WTC11 (cell line): ENCODE measurements around the gene BHLHE23. TPM values are rescaled to one million over a fixed set of nuclear protein-coding genes. Genes with fewer than 3 reads are reported as not detected.

Source experiments
- ATAC-seq: fragments of 200-7000 bp; cut with Tn5 transposase; 2 replicates; pipeline ENCODE4 v1.10.0; 2021; ENCODE audit warnings: mild to moderate bottlenecking, moderate library complexity
- CTCF ChIA-PET: fragments of 300-600 bp; sonication (Branson Sonifier 250); formaldehyde crosslinking; loops from one replicate; lab custom pipeline; 2021; ENCODE audit warnings: antibody characterized with exemption; lab: Charles Lee
- POLR2A ChIA-PET: fragments of 350-600 bp; sonication (Branson Sonifier 250); formaldehyde crosslinking; loops from one replicate; lab custom pipeline; 2021; ENCODE audit warnings: antibody characterized with exemption; lab: Charles Lee
- DNase-seq: peaks from one replicate; pipeline ENCODE4 v3.0.0; 2021; ENCODE audit warnings: low spot score
- H3K27ac Mint-ChIP-seq: 2 replicates; pipeline ENCODE4 v1.8.0; 2021; ENCODE audit warnings: mixed read lengths
- H3K27me3 Mint-ChIP-seq: 2 replicates; pipeline ENCODE4 v1.8.0; 2021; ENCODE audit warnings: low read depth, mild to moderate bottlenecking, moderate library complexity, mixed read lengths
- H3K36me3 Mint-ChIP-seq: 2 replicates; pipeline ENCODE4 v1.8.0; 2021; ENCODE audit warnings: mixed read lengths
- H3K4me1 Mint-ChIP-seq: 2 replicates; pipeline ENCODE4 v1.8.0; 2022; ENCODE audit warnings: mixed read lengths
- H3K4me3 Mint-ChIP-seq: 2 replicates; pipeline ENCODE4 v1.8.0; 2021; ENCODE audit warnings: mild to moderate bottlenecking, moderate library complexity, mixed read lengths
- H3K9me3 Mint-ChIP-seq: 2 replicates; pipeline ENCODE4 v1.8.0; 2021; ENCODE audit warnings: mixed read lengths
- AR ChIP-seq: fragments of 250-450 bp; sonication (Bioruptor Pico); IDR thresholded peaks from 2 replicates; pipeline ENCODE4 v1.9.0; 2021; ENCODE audit warnings: mild to moderate bottlenecking
- ARID4B ChIP-seq: sonication (generic); formaldehyde crosslinking; IDR thresholded peaks from 2 replicates; pipeline ENCODE4 v1.8.0; 2023; ENCODE audit warnings: missing genetic modification reagents, mild to moderate bottlenecking, borderline replicate concordance
- ATF1 ChIP-seq: sonication (generic); formaldehyde crosslinking; IDR thresholded peaks from 2 replicates; pipeline ENCODE4 v1.8.1; 2023; ENCODE audit warnings: mild to moderate bottlenecking, moderate library complexity, missing genetic modification reagents
- CREB1 ChIP-seq: sonication (generic); formaldehyde crosslinking; IDR thresholded peaks from 2 replicates; pipeline ENCODE4 v1.8.0; 2023; ENCODE audit warnings: mild to moderate bottlenecking, missing genetic modification reagents
- E2F1 ChIP-seq: sonication (generic); formaldehyde crosslinking; IDR thresholded peaks from 2 replicates; pipeline ENCODE4 v1.8.0; 2022; ENCODE audit warnings: mild to moderate bottlenecking, missing genetic modification reagents
- E2F5 ChIP-seq: sonication (generic); formaldehyde crosslinking; IDR thresholded peaks from 2 replicates; pipeline ENCODE4 v1.8.1; 2022; ENCODE audit warnings: mild to moderate bottlenecking, moderate library complexity, missing genetic modification reagents
- ESRRA ChIP-seq: sonication (generic); formaldehyde crosslinking; IDR thresholded peaks from 2 replicates; pipeline ENCODE4 v1.8.1; 2022; ENCODE audit warnings: mild to moderate bottlenecking, missing genetic modification reagents, borderline replicate concordance
- FOXJ3 ChIP-seq: sonication (generic); formaldehyde crosslinking; IDR thresholded peaks from 2 replicates; pipeline ENCODE4 v1.9.0; 2021; ENCODE audit warnings: missing genetic modification reagents, mild to moderate bottlenecking, borderline replicate concordance
- GTF2I ChIP-seq: fragments of 250-450 bp; sonication (Bioruptor Pico); conservative IDR thresholded peaks from 2 replicates; pipeline ENCODE4 v1.4.0; 2021; ENCODE audit warnings: mild to moderate bottlenecking
- KAT7 ChIP-seq: sonication (generic); formaldehyde crosslinking; IDR thresholded peaks from 2 replicates; pipeline ENCODE4 v1.8.1; 2023; ENCODE audit warnings: missing genetic modification reagents, mild to moderate bottlenecking, borderline replicate concordance
- MXD4 ChIP-seq: fragments of 250-450 bp; sonication (Bioruptor Pico); IDR thresholded peaks from 2 replicates; pipeline ENCODE4 v1.8.0; 2021; ENCODE audit warnings: mild to moderate bottlenecking, moderate library complexity, borderline replicate concordance
- NFATC4 ChIP-seq: fragments of 250-450 bp; sonication (Bioruptor Pico); IDR thresholded peaks from 2 replicates; pipeline ENCODE4 v1.9.0; 2021; ENCODE audit warnings: mild to moderate bottlenecking
- TEAD4 ChIP-seq: sonication (generic); formaldehyde crosslinking; IDR thresholded peaks from 2 replicates; pipeline ENCODE4 v1.8.0; 2022; ENCODE audit warnings: mild to moderate bottlenecking, missing genetic modification reagents
- ZNF671 ChIP-seq: fragments of 250-450 bp; sonication (Bioruptor Pico); IDR thresholded peaks from 2 replicates; pipeline ENCODE4 v1.8.0; 2021; ENCODE audit warnings: mild to moderate bottlenecking
- total RNA-seq: library from RNA; stranded (reverse); gene quantifications from 3 replicates; pipeline ENCODE4 v1.2.3, GENCODE V29; 2021
- TF ChIP-seq, protein P1 (sequence below): sonication (generic); formaldehyde crosslinking; IDR thresholded peaks from 2 replicates; pipeline ENCODE4 v1.8.1; 2023; ENCODE audit warnings: mild to moderate bottlenecking, missing genetic modification reagents
- TF ChIP-seq, protein P2 (sequence below): sonication (generic); formaldehyde crosslinking; IDR thresholded peaks from 2 replicates; pipeline ENCODE4 v1.8.0; 2023; ENCODE audit warnings: missing genetic modification reagents
- TF ChIP-seq, protein P3 (sequence below): sonication (generic); formaldehyde crosslinking; IDR thresholded peaks from 2 replicates; pipeline ENCODE4 v1.8.1; 2022; ENCODE audit warnings: mild to moderate bottlenecking, missing genetic modification reagents, moderate library complexity, borderline replicate concordance

BHLHE23 gene
- total RNA-seq, 1 experiment from 2014 or later, result 1.3 TPM

GRCh38 chr20:63052571-63053431, 46.0 kb upstream of the BHLHE23 start:
- no peak for ATAC-seq
- DNase-seq, result peak; percentile 12
- no peak overlapping the region for H3K4me3 Mint-ChIP-seq
- ChIA-PET CTCF (interaction anchor here (0.9 to 1.7 kb wide), 5 partner anchors 44 to 178 kb away, joined by 3 to 5 read pairs (median 3); no protein-coding TSS in a partner anchor), POLR2A (no interaction called here)
- H3K4me1 Mint-ChIP-seq, result no peaks in the 10 kb centered on the region
- H3K27ac Mint-ChIP-seq, result no peak overlapping the region
- H3K27me3 Mint-ChIP-seq, result peaks cover 6% of the 10 kb centered on the region
- H3K36me3 Mint-ChIP-seq, result 0 out of 2 replicates have a peak, but pooled peaks cover 3% of the 10 kb centered on the region
- TF ChIP-seq ZNF671 (CRISPR knock-in tag) (no peak), AR (no peak), GTF2I (CRISPR knock-in tag) (no peak), KAT7 (CRISPR knock-in tag) (no peak), TEAD4 (CRISPR knock-in tag) (no peak), MXD4 (CRISPR knock-in tag) (no peak), ARID4B (CRISPR knock-in tag) (no peak), CREB1 (CRISPR knock-in tag) (no peak), E2F1 (CRISPR knock-in tag) (no peak), NFATC4 (CRISPR knock-in tag) (no peak), ESRRA (CRISPR knock-in tag) (no peak), ATF1 (no peak), E2F5 (CRISPR knock-in tag) (no peak), FOXJ3 (CRISPR knock-in tag) (no peak)
- TF ChIP-seq, protein P1, sequence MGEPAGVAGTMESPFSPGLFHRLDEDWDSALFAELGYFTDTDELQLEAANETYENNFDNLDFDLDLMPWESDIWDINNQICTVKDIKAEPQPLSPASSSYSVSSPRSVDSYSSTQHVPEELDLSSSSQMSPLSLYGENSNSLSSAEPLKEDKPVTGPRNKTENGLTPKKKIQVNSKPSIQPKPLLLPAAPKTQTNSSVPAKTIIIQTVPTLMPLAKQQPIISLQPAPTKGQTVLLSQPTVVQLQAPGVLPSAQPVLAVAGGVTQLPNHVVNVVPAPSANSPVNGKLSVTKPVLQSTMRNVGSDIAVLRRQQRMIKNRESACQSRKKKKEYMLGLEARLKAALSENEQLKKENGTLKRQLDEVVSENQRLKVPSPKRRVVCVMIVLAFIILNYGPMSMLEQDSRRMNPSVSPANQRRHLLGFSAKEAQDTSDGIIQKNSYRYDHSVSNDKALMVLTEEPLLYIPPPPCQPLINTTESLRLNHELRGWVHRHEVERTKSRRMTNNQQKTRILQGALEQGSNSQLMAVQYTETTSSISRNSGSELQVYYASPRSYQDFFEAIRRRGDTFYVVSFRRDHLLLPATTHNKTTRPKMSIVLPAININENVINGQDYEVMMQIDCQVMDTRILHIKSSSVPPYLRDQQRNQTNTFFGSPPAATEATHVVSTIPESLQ (CRISPR knock-in tag), result no peak
- TF ChIP-seq, protein P2, sequence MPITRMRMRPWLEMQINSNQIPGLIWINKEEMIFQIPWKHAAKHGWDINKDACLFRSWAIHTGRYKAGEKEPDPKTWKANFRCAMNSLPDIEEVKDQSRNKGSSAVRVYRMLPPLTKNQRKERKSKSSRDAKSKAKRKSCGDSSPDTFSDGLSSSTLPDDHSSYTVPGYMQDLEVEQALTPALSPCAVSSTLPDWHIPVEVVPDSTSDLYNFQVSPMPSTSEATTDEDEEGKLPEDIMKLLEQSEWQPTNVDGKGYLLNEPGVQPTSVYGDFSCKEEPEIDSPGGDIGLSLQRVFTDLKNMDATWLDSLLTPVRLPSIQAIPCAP (CRISPR knock-in tag), result no peak
- TF ChIP-seq, protein P3, sequence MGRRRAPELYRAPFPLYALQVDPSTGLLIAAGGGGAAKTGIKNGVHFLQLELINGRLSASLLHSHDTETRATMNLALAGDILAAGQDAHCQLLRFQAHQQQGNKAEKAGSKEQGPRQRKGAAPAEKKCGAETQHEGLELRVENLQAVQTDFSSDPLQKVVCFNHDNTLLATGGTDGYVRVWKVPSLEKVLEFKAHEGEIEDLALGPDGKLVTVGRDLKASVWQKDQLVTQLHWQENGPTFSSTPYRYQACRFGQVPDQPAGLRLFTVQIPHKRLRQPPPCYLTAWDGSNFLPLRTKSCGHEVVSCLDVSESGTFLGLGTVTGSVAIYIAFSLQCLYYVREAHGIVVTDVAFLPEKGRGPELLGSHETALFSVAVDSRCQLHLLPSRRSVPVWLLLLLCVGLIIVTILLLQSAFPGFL (CRISPR knock-in tag), result no peak
- peaks cover 7% of the 10 kb centered on the region for H3K9me3 Mint-ChIP-seq
